ENCODE measurements around the gene BRICD5.
"Not testable (repeated sequence)": the region's sequence is repeated elsewhere in the genome, so short reads cannot be mapped to it uniquely, and the experiment has no call there.

The BRICD5 gene

GRCh38 chr16:2210386-2211365, at the start of gene BRICD5:
Gene BRICD5, minus strand, starts transcription at chr16:2210863. Its CDS starts 30 bp downstream, at chr16:2210833.
- DNase-seq = no peak

GRCh38 chr16:2260250-2260649, 49.6 kb upstream of the BRICD5 start:
- no peak for DNase-seq

- not testable (repeated sequence) for DNase-seq
These were observed 47.9 kb upstream of the BRICD5 start for GRCh38 chr16:2258530-2258929.

GRCh38 chr16:2257726-2258125, 47.1 kb upstream of the BRICD5 start:
- no peak for DNase-seq

- no peak for DNase-seq
These were observed 46.0 kb upstream of the BRICD5 start for GRCh38 chr16:2256531-2257140.

DNA sequence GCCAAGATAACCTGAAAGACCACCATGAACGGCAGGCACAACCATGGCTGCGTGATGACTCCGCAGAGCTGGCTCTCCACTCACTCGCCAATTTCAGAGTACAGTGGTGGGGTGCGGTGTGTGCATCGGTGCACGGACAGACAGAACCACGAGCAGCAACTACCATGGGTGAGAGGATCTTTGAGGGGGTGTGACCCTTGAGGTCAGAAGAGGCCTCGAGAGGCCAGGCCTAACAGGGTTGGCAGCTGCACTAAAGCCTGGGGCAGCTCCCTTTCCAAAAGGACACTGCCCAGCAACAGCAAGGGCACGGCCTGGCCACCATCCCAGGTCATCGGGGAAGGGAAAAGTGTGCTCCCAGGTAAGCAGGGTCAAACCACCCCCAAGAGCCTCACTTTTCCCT, 42.6 kb upstream of the BRICD5 start:
- no peak for DNase-seq

DNA sequence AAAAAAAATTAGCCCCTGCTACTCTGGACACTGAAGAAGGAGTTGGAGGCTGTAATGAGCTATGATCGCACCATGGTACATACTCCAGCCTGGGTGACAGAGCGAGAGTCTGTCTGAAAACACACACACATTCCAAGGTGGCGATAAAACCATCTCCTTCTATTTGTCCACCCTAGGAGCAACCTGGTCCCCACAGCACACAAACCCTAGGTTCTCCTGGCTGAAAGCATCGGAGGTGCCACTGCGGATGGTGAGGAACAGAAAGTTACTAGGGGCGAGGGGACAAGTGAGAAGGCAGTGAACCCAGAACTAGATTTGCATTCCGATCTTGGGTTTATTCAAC, 42.1 kb upstream of the BRICD5 start:
- no peak for DNase-seq

GRCh38 chr16:2251296-2252111, 40.8 kb upstream of the BRICD5 start, which contains the start of gene ECI1:
Gene ECI1, minus strand, starts transcription at chr16:2251587. Its CDS starts 21 bp downstream, at chr16:2251566.
- DNase-seq = peak; percentile 93 to 96

DNA sequence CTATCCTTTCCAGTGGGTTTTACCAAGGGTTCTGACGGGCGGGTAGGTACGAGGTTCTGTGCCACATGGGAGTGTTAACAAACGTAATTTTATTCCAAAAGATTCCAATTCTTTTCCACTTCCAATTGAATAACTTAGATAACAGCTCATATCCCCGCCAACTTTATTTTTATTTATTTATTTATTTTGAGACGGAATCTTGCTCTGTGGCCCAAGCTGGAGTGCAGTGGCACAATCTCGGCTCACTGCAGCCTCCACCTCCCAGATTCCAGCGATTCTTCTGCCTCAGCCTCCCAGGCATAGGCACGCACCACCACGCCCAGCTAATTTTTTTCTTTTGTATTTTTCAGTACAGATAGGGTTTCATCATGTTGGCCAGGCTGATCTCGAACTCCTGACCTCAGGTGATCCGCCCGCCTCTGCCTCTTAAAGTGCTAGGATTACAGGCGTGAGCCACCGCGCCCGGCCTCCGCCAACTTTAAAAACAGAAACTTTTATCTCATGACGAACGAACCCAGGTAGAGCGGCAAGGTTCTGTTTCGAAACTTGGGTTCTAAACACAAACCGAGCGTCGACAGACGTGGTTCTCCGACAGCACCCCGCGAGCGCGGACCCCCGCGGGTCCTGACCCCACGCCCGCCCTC, 40.1 kb upstream of the BRICD5 start:
- no peak for DNase-seq

- no peak for DNase-seq
These were observed 35.7 kb upstream of the BRICD5 start for GRCh38 chr16:2246301-2246885.

GRCh38 chr16:2244926-2245795, 34.5 kb upstream of the BRICD5 start:
- no peak for DNase-seq

GRCh38 chr16:2244301-2244700, 33.6 kb upstream of the BRICD5 start:
- peak in 1 of 2 experiments; percentile 29 for DNase-seq

GRCh38 chr16:2243781-2244180, 33.1 kb upstream of the BRICD5 start:
- DNase-seq = no peak

DNA sequence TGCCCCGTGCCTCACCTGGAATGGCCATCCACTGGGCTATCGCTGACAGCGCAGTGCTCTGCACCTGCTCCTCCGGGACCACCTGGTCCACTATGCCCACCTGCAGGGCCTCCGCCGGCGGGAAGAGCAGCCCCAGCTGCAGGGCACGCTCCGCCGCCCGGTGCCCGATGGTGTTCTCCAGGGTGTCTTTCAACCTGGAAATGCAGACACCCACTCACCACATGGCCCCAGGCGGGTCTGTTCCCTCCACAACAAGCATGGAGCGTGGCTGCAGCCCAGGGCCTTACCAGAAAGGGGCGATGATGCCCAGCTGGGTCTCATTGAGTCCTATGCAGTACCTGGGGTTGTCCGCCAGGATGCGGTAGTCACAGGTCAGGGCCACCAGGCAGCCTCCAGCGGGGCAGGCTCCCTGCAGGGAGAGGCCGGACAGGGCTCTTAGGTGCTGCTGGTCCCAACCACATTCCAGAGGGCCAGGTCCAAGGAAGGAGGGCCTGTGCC, 32.4 kb upstream of the BRICD5 start:
- no peak for DNase-seq

DNA sequence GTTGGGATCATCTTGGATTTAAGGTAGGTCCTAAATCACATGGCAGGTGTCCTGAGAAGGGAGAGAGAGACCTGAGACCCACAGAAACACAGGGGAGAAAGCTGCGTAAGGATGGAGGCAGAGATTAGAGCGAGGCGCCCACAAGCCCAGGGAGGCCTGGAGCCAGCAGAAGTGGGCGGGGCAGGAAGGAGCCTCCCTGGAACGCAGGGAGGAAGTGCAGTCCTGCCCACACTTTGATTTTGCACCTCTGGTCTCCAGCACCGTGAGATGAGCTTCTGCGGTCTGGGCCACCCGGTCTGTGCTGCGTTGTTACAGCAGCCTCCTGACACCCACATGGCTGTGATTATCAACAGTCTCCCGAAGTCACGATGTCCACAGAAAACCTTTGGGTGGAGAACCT, 31.9 kb upstream of the BRICD5 start:
- DNase-seq = no peak

GRCh38 chr16:2240331-2240730, 29.7 kb upstream of the BRICD5 start:
- not testable (repeated sequence) for DNase-seq

- no peak for DNase-seq
These were observed 28.4 kb upstream of the BRICD5 start for GRCh38 chr16:2238838-2239675.

- DNase-seq = no peak
These were observed 27.6 kb upstream of the BRICD5 start for GRCh38 chr16:2238150-2238837.

GRCh38 chr16:2237493-2238149, 27.0 kb upstream of the BRICD5 start:
- DNase-seq = no peak

Data from NCI-H1930 (cell line).